ENCODE results near the gene CBR1.
A peak's percentile ranks its signal among the peaks of the same experiment; 100 is the strongest.

The CBR1 gene

GRCh38 chr21:36069713-36070583 lies at the start of gene CBR1:
TSS of gene CBR1 (plus strand) at chr21:36070024. CDS start at chr21:36070116, 92 bp downstream.
- peak; percentile 90 for DNase-seq

- DNase-seq = no peak
Measured at GRCh38 chr21:36021251-36021837, 48.5 kb upstream of the CBR1 start.

GRCh38 chr21:36022427-36023091 lies 47.3 kb upstream of the CBR1 start:
- no peak for DNase-seq

GRCh38 chr21:36023092-36023480 lies 46.7 kb upstream of the CBR1 start:
- no peak for DNase-seq

- no peak for DNase-seq
Measured at GRCh38 chr21:36024782-36025181, 45.0 kb upstream of the CBR1 start.

- no peak for DNase-seq
Measured at GRCh38 chr21:36027347-36027746, 42.5 kb upstream of the CBR1 start.

- peak; percentile 37 for DNase-seq
Measured at GRCh38 chr21:36028127-36029069, 41.4 kb upstream of the CBR1 start.

- no peak for DNase-seq
Measured at GRCh38 chr21:36029309-36029708, 40.5 kb upstream of the CBR1 start.

GRCh38 chr21:36030581-36031189 lies 39.1 kb upstream of the CBR1 start:
- no peak for DNase-seq

- DNase-seq = no peak
Measured at GRCh38 chr21:36032647-36033406, 37.0 kb upstream of the CBR1 start.

GRCh38 chr21:36034211-36034913 lies 35.5 kb upstream of the CBR1 start:
- no peak for DNase-seq

GRCh38 chr21:36035381-36035791 lies 34.4 kb upstream of the CBR1 start:
- no peak for DNase-seq

GRCh38 chr21:36038701-36039497 lies 30.9 kb upstream of the CBR1 start:
- no peak for DNase-seq

- no peak for DNase-seq
Measured at GRCh38 chr21:36039861-36040260, 30.0 kb upstream of the CBR1 start.

- no peak for DNase-seq
Measured at GRCh38 chr21:36040389-36040788, 29.4 kb upstream of the CBR1 start.

- DNase-seq = no peak
Measured at GRCh38 chr21:36041910-36042309, 27.9 kb upstream of the CBR1 start.

- DNase-seq = no peak
Measured at GRCh38 chr21:36044056-36044455, 25.8 kb upstream of the CBR1 start.

GRCh38 chr21:36045993-36046392 lies 23.8 kb upstream of the CBR1 start:
- no peak for DNase-seq

- DNase-seq = no peak
Measured at GRCh38 chr21:36047139-36047538, 22.7 kb upstream of the CBR1 start.

- DNase-seq = no peak
Measured at GRCh38 chr21:36048357-36048756, 21.5 kb upstream of the CBR1 start.

Data from NCI-H446 treated with DMSO at 0.1 percent for 48 hours (cell line).